H1 (cell line): Measurements from ENCODE around the gene CDHR2. TPM values are rescaled to one million over a fixed set of nuclear protein-coding genes. Genes with fewer than 3 reads are reported as not detected.

ENCODE experiments used
- CTCF ChIA-PET: fragments of 300-600 bp; sonication (Branson Sonifier 250); formaldehyde crosslinking; loops from one replicate; lab custom pipeline; 2021; ENCODE audit not compliant: partially characterized antibody; lab: Charles Lee
- POLR2A ChIA-PET: fragments of 300-600 bp; sonication (Branson Sonifier 250); formaldehyde crosslinking; loops from one replicate; lab custom pipeline; 2021; ENCODE audit warnings: inconsistent platforms; ENCODE audit not compliant: partially characterized antibody; lab: Charles Lee
- DNase-seq, 2 experiments: peaks; one replicate each; pipeline versions ENCODE4 v3.0.0 to v3.0.0-alpha.2; 2010 to 2022; ENCODE audit warnings: low spot score in 2 of 2, low read depth in 1 of 2, mixed read lengths in 1 of 2
- FAIRE-seq: peaks from 2 replicates; lab custom pipeline; 2011; peaks lifted over from hg19 to GRCh38; lab: Jason Lieb, UNC
- H2AFZ ChIP-seq: 2 replicates; pipeline ENCODE4 v1.8.1; 2012; ENCODE audit warnings: low read length, inconsistent platforms
- H2AK5ac ChIP-seq: 2 replicates; pipeline ENCODE4 v1.6.1; 2013; ENCODE audit warnings: low read depth, low read length
- H2BK120ac ChIP-seq: replicated peaks from 2 replicates; pipeline ENCODE3; 2013; ENCODE audit warnings: low read depth, low read length, inconsistent platforms
- H2BK12ac ChIP-seq: 2 replicates; pipeline ENCODE4 v1.6.1; 2013; ENCODE audit warnings: low read depth, low read length
- H2BK15ac ChIP-seq: 2 replicates; pipeline ENCODE4 v1.6.1; 2013; ENCODE audit warnings: low read length
- H2BK20ac ChIP-seq: 2 replicates; pipeline ENCODE4 v1.6.1; 2013; ENCODE audit warnings: low read length
- H2BK5ac ChIP-seq: 2 replicates; pipeline ENCODE4 v1.6.1; 2013; ENCODE audit warnings: low read depth, low read length
- H3K14ac ChIP-seq: 2 replicates; pipeline ENCODE4 v1.6.1; 2013; ENCODE audit warnings: inconsistent platforms; ENCODE audit not compliant: insufficient read length
- H3K18ac ChIP-seq: 2 replicates; pipeline ENCODE4 v1.6.1; 2013; ENCODE audit warnings: low read length; ENCODE audit errors: extremely low read depth
- H3K23ac ChIP-seq: 2 replicates; pipeline ENCODE4 v1.6.1; 2013; ENCODE audit warnings: inconsistent platforms; ENCODE audit not compliant: insufficient read length
- H3K23me2 ChIP-seq: 2 replicates; pipeline ENCODE4 v1.6.1; 2013; ENCODE audit warnings: low read depth, low read length
- H3K27ac ChIP-seq: 2 replicates; pipeline ENCODE4 v1.6.1; 2011; ENCODE audit warnings: low read depth, low read length, inconsistent platforms
- H3K27me3 ChIP-seq, 4 experiments: replicated peaks in 1 of 4; 1 replicate in 1 of 4; 2 replicates in 3 of 4; pipeline versions ENCODE4 v1.6.1 to v1.8.1; 2011 to 2013; ENCODE audit warnings: low read length in 3 of 4, mild to moderate bottlenecking in 3 of 4, inconsistent platforms in 2 of 4, mixed read lengths in 2 of 4, moderate library complexity in 1 of 4; ENCODE audit not compliant: control insufficient read depth in 3 of 4, insufficient read depth in 3 of 4; ENCODE audit errors: extremely low read depth in 1 of 4
- H3K36me3 ChIP-seq, 4 experiments: 2 replicates each; pipeline versions ENCODE4 v1.6.1 to v1.8.1; 2011 to 2013; ENCODE audit warnings: mild to moderate bottlenecking in 4 of 4, low read length in 3 of 4, moderate library complexity in 2 of 4, control low read depth in 1 of 4, inconsistent platforms in 1 of 4; ENCODE audit not compliant: insufficient read depth in 4 of 4, control insufficient read depth in 2 of 4
- H3K4ac ChIP-seq: replicated peaks from 2 replicates; pipeline ENCODE3; 2013; ENCODE audit warnings: low read length, low read depth, mixed read lengths, inconsistent platforms; ENCODE audit not compliant: insufficient read length
- H3K4me1 ChIP-seq, 4 experiments: replicated peaks in 1 of 4; 1 replicate in 1 of 4; 2 replicates in 3 of 4; pipeline versions ENCODE4 v1.6.1 to v1.8.1; 2011 to 2013; ENCODE audit warnings: low read length in 3 of 4, inconsistent platforms in 2 of 4, mixed read lengths in 1 of 4; ENCODE audit not compliant: insufficient read depth in 4 of 4, control insufficient read depth in 3 of 4
- H3K4me2 ChIP-seq, 2 experiments: 2 replicates each; pipeline versions ENCODE4 v1.6.1 to v1.8.1; 2011 to 2013; ENCODE audit warnings: low read depth in 2 of 2, low read length in 2 of 2, control low read depth in 1 of 2, inconsistent platforms in 1 of 2, mild to moderate bottlenecking in 1 of 2; ENCODE audit not compliant: insufficient read depth in 1 of 2
- H3K4me3 ChIP-seq, 4 experiments: fragments of 200-600, 300-600 bp in 1 of 4; sonication (generic), shearing (Covaris generic), sonication (Bioruptor Twin) in 1 of 4; 2 replicates each; pipeline versions ENCODE4 v1.5.1 to v1.8.1; 2011 to 2016; ENCODE audit warnings: low read length in 4 of 4, low read depth in 3 of 4, control low read depth in 2 of 4, inconsistent platforms in 2 of 4, mild to moderate bottlenecking in 2 of 4, mixed read lengths in 1 of 4, moderate library complexity in 1 of 4; ENCODE audit not compliant: insufficient read depth in 2 of 4; ENCODE audit errors: extremely low read depth in 1 of 4
- H3K56ac ChIP-seq: replicated peaks from 2 replicates; pipeline ENCODE3; 2013; ENCODE audit warnings: low read depth, mild to moderate bottlenecking, mixed read lengths, low read length, inconsistent platforms; ENCODE audit not compliant: insufficient read length
- H3K79me1 ChIP-seq: 2 replicates; pipeline ENCODE4 v1.6.1; 2013; ENCODE audit warnings: low read depth, low read length, control low read depth
- H3K79me2 ChIP-seq, 2 experiments: 2 replicates each; pipeline versions ENCODE4 v1.6.1 to v1.8.1; 2012 to 2013; ENCODE audit warnings: low read length in 2 of 2, mild to moderate bottlenecking in 2 of 2, inconsistent platforms in 1 of 2; ENCODE audit not compliant: insufficient read depth in 2 of 2, control insufficient read depth in 1 of 2
- H3K9ac ChIP-seq, 4 experiments: replicated peaks in 1 of 4; 1 replicate in 1 of 4; 2 replicates in 3 of 4; pipeline versions ENCODE4 v1.6.1 to v1.8.1; 2011 to 2013; ENCODE audit warnings: low read depth in 3 of 4, low read length in 3 of 4, control low read depth in 2 of 4, mild to moderate bottlenecking in 2 of 4, moderate library complexity in 2 of 4, inconsistent platforms in 1 of 4; ENCODE audit errors: extremely low read depth in 1 of 4
- H3K9me3 ChIP-seq, 2 experiments: 2 replicates each; pipeline versions ENCODE4 v1.6.1 to v1.8.1; 2012 to 2013; ENCODE audit warnings: mild to moderate bottlenecking in 2 of 2, moderate library complexity in 2 of 2, control low read depth in 1 of 2, inconsistent platforms in 1 of 2, low read depth in 1 of 2, low read length in 1 of 2, mixed read lengths in 1 of 2; ENCODE audit not compliant: insufficient read depth in 2 of 2
- H4K20me1 ChIP-seq, 2 experiments: replicated peaks in 1 of 2; 2 replicates each; pipeline versions ENCODE3 to v1.8.1; 2011 to 2013; ENCODE audit warnings: inconsistent platforms in 2 of 2, low read length in 2 of 2, mild to moderate bottlenecking in 1 of 2; ENCODE audit not compliant: insufficient read depth in 2 of 2, control insufficient read depth in 1 of 2
- H4K5ac ChIP-seq: 2 replicates; pipeline ENCODE4 v1.6.1; 2013; ENCODE audit warnings: low read length, low read depth, mixed read lengths, inconsistent platforms; ENCODE audit not compliant: insufficient read length
- H4K8ac ChIP-seq: 2 replicates; pipeline ENCODE4 v1.8.0; 2013; ENCODE audit warnings: mild to moderate bottlenecking, moderate library complexity, low read length, inconsistent platforms; ENCODE audit not compliant: insufficient read depth; ENCODE audit errors: extremely low read depth
- H4K91ac ChIP-seq: replicated peaks from 2 replicates; pipeline ENCODE3; 2013; ENCODE audit warnings: low read length, mixed read lengths, inconsistent platforms; ENCODE audit not compliant: insufficient read length
- ATF3 ChIP-seq: IDR thresholded peaks from 2 replicates; pipeline ENCODE4 v1.6.1; 2011; ENCODE audit warnings: low read depth, mild to moderate bottlenecking, low read length; ENCODE audit not compliant: insufficient read depth
- CHD1 ChIP-seq: IDR thresholded peaks from 2 replicates; pipeline ENCODE4 v1.6.1; 2012; ENCODE audit warnings: low read depth, low read length, improper control_type of control experiment
- GABPA ChIP-seq: IDR thresholded peaks from 2 replicates; pipeline ENCODE4 v1.6.1; 2011; ENCODE audit warnings: mild to moderate bottlenecking, low read length, moderate library complexity, borderline replicate concordance; ENCODE audit not compliant: insufficient read depth
- GTF2F1 ChIP-seq: IDR thresholded peaks from 2 replicates; pipeline ENCODE4 v1.6.1; 2012; ENCODE audit warnings: low read depth, low read length, improper control_type of control experiment, borderline replicate concordance
- KDM5A ChIP-seq: fragments of 200-600 bp; IDR thresholded peaks from 2 replicates; pipeline ENCODE4 v1.7.1; 2012; ENCODE audit warnings: mild to moderate bottlenecking, low read length, inconsistent platforms, mixed read lengths
- NANOG ChIP-seq: IDR thresholded peaks from 2 replicates; pipeline ENCODE4 v1.6.1; 2011; ENCODE audit warnings: low read length, low read depth, mild to moderate bottlenecking, inconsistent platforms; ENCODE audit not compliant: insufficient read depth, poor library complexity, severe bottlenecking
- RAD21 ChIP-seq, 2 experiments: IDR thresholded peaks in 1 of 2; conservative IDR thresholded peaks in 1 of 2; 2 replicates each; pipeline ENCODE4 v1.6.1; 2011; ENCODE audit warnings: low read depth in 2 of 2, low read length in 2 of 2, improper control_type of control experiment in 1 of 2, inconsistent platforms in 1 of 2, mild to moderate bottlenecking in 1 of 2, moderate library complexity in 1 of 2
- RXRA ChIP-seq: IDR thresholded peaks from 2 replicates; pipeline ENCODE4 v1.6.1; 2011; ENCODE audit warnings: low read depth, mild to moderate bottlenecking, low read length, moderate library complexity; ENCODE audit not compliant: insufficient read depth
- TAF7 ChIP-seq: optimal IDR thresholded peaks from 2 replicates; pipeline ENCODE3; 2011; ENCODE audit warnings: low read depth, mild to moderate bottlenecking, inconsistent platforms, low read length, moderate library complexity, borderline replicate concordance
- TBP ChIP-seq: IDR thresholded peaks from 2 replicates; pipeline ENCODE4 v1.6.1; 2011; ENCODE audit warnings: low read depth, low read length, improper control_type of control experiment
- ZNF274 ChIP-seq: IDR thresholded peaks from 2 replicates; pipeline ENCODE4 v1.7.0; 2012; ENCODE audit warnings: low read length, borderline replicate concordance; ENCODE audit errors: extremely low read depth
- WGBS, 2 experiments: shearing (Covaris generic) in 1 of 2; methylation state at CpG; one replicate each; pipeline versions ENCODE4 v1.1.6 to v1.1.7; 2013 to 2015; ENCODE audit warnings: low lambda C conversion rate in 2 of 2, mixed read lengths in 2 of 2, inconsistent platforms in 1 of 2, low coverage in 1 of 2, missing lambda C conversion rate in 1 of 2; ENCODE audit not compliant: insufficient replicate concordance in 2 of 2, insufficient coverage in 1 of 2, insufficient read length in 1 of 2; ENCODE audit errors: extremely low coverage in 1 of 2, missing lambda C conversion rate in 1 of 2; 5-methylcytosine and 5-hydroxymethylcytosine counted together
- polyA plus RNA-seq, 7 experiments: library from polyadenylated mRNA; depleted of rRNA in 3 of 7; stranded (reverse) in 5 of 7; unstranded in 2 of 7; fragments of >200 nt in 5 of 7; fragments of 200-250 nt in 2 of 7; gene quantifications; 1 replicate in 5 of 7; 2 replicates in 1 of 7; 4 replicates in 1 of 7; pipeline versions ENCODE4 v1.2.1 to v1.2.3, GENCODE V29; 2011 to 2013; ENCODE audit warnings: missing spikeins in 2 of 7, mixed read lengths in 2 of 7
- total RNA-seq: library from RNA; stranded (reverse); fragmentation: NEBNext Ultra II Directional; extraction: Animal tissue kit (Norgen Biotek cat#: 25700); gene quantifications from 2 replicates; pipeline ENCODE4 v1.2.1, GENCODE V29; 2021

The CDHR2 gene
- total and polyA plus RNA-seq, 2 of the 8 experiments (the other 6 are each of a cell fraction or from before 2014, with no cell fraction given), result 0.02 to 0.43 TPM

GRCh38 chr5:176545737-176546509 lies 3.2 kb upstream of the CDHR2 start:
- Histone ChIP-seq H2BK20ac (no peak overlapping the region), H3K9ac (no peak overlapping the region), H3K18ac (no peak overlapping the region), H3K4me1 (peaks cover 5 to 16% (median 15%) of the 10 kb centered on the region in 4 experiments), H3K23me2 (peaks cover 9% of the 10 kb centered on the region; the same call in 1 of the 2 replicates), H2AK5ac (no peak overlapping the region), H3K79me2 (no peaks in the 10 kb centered on the region), H3K36me3 (no peaks in the 10 kb centered on the region), H3K9me3 (no peaks in the 10 kb centered on the region), H3K27me3 (no peaks in the 10 kb centered on the region; a peak in 1 of 7 replicates), H4K5ac (no peak overlapping the region), H4K91ac (no peak overlapping the region), H3K27ac (no peak overlapping the region), H3K14ac (no peak overlapping the region), H3K4ac (no peak overlapping the region), H2BK120ac (no peak overlapping the region), H4K8ac (no peak overlapping the region), H3K4me3 (no peak overlapping the region), H3K4me2 (no peak overlapping the region), H2BK12ac (0 out of 2 replicates have a peak overlapping the region, but pooled peaks have one; percentile 2), H2AFZ (no peak overlapping the region), H3K79me1 (0 out of 2 replicates have a peak, but pooled peaks cover 2% of the 10 kb centered on the region), H2BK15ac (no peak overlapping the region), H2BK5ac (no peak overlapping the region), H4K20me1 (peaks cover 0 to 1% of the 10 kb centered on the region in 2 experiments), H3K56ac (no peak overlapping the region), H3K23ac (no peak overlapping the region)
- FAIRE-seq (no peak), DNase-seq (no peak)
- CTCF ChIA-PET, result no interaction called here
- POLR2A ChIA-PET, result interaction anchor here (4.3 to 21.1 kb wide), 3 partner anchors 8 to 26 kb away, joined by 22 to 458 read pairs (median 27); partner anchors contain the start of gene RNF44
- 82% methylated on average over 12 of the region's 13 CpGs; no CpG with 5 or more reads in 1 of the 2 experiments for WGBS, 2 experiments
- no peak for TF ChIP-seq CHD1
- no peak for TF ChIP-seq TAF7
- no peak for TF ChIP-seq GABPA
- TF ChIP-seq NANOG, result no peak
- TF ChIP-seq RXRA, result no peak
- no peak for TF ChIP-seq KDM5A
- no peak for TF ChIP-seq TBP
- no peak for TF ChIP-seq GTF2F1
- no peak for TF ChIP-seq ZNF274
- TF ChIP-seq RAD21 (IDR thresholded peaks at IDR 0.05 in 1 of 2, conservative IDR thresholded peaks at IDR 0.05 in 1 of 2; ENCODE audit: low read depth in 2 of 2, low read length in 2 of 2), result no peak
- no peak for TF ChIP-seq ATF3
